BLaER1 treated with 17β-estradiol and CSF1 and Interleukin-3, amounts not matched to agents 10 nM and 100 nM (cell line): ENCODE data around the gene RACK1.

Experiments used
- H3K27ac ChIP-seq, 11 experiments: shearing (Covaris generic); formaldehyde crosslinking; 2 replicates each; pipeline ENCODE4 v1.8.1; 2022
- H3K27me3 ChIP-seq, 11 experiments: shearing (Covaris generic); formaldehyde crosslinking; 2 replicates each; pipeline ENCODE4 v1.8.1; 2022
- H3K36me3 ChIP-seq, 11 experiments: shearing (Covaris generic); formaldehyde crosslinking; 2 replicates each; pipeline ENCODE4 v1.8.1; 2022
- H3K4me1 ChIP-seq, 10 experiments: shearing (Covaris generic); formaldehyde crosslinking; 2 replicates each; pipeline ENCODE4 v1.8.1; 2022
- H3K4me2 ChIP-seq, 11 experiments: shearing (Covaris generic); formaldehyde crosslinking; 2 replicates each; pipeline ENCODE4 v1.8.1; 2022
- H3K4me3 ChIP-seq, 10 experiments: shearing (Covaris generic); formaldehyde crosslinking; 2 replicates each; pipeline ENCODE4 v1.8.1; 2022
- H3K9ac ChIP-seq, 11 experiments: shearing (Covaris generic); formaldehyde crosslinking; 2 replicates each; pipeline ENCODE4 v1.8.1; 2022
- H3K9me3 ChIP-seq, 11 experiments: shearing (Covaris generic); formaldehyde crosslinking; replicated peaks in 1 of 11; 2 replicates each; pipeline ENCODE4 v1.8.1; 2022
- H4K20me1 ChIP-seq, 11 experiments: shearing (Covaris generic); formaldehyde crosslinking; 2 replicates each; pipeline ENCODE4 v1.8.1; 2022
- Cebpa-rat ChIP-seq, 11 experiments: shearing (Covaris generic); IDR thresholded peaks; 2 replicates each; pipeline ENCODE4 v1.8.1; 2022

RACK1 gene

DNA sequence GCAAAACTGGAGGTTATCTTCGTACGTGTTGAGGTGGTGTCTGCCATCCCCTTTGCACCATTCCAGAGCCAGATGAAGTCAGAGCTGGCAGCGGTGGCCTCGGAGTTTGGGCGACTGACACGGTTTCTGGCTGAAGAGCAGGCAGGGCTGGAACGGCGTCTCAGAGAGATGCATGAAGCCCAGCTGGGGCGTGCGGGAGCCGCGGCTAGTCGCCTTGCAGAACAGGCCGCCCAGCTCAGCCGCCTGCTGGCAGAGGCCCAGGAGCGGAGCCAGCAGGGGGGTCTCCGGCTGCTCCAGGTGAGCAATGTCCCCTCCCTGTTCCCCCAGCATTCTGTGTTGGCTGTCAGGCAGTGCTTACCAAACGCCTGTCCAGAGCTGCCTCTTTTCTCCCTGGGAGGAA, 11.1 kb downstream of the RACK1 start:
- Histone ChIP-seq H3K4me2 (no peak overlapping the region), H3K36me3 (peaks cover 59 to 93% (median 75%) of the 10 kb centered on the region in 11 experiments)
- TF ChIP-seq Cebpa-rat (IDR thresholded peaks at IDR 0.05) = no peak

DNA sequence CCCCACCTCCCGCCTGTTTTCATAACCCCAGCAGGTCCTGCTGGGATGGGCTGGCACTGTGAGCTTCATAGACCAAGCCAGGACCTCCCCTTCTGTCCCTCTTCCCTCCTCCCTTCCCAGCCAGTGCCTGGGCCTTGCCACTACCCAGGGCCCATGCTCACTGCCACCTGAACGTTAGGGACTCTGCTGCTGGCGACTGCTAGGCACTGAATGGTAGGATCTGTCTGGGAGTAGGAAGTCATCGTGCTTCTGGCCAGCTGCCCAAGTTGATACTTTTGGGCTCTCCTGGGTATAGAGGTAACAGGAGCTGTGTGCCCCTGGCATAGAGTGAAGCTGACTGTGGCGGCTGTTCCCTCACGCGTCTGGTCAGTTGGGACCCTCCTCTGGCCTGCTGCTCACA, 12.3 kb downstream of the RACK1 start:
- no peak for TF ChIP-seq Cebpa-rat (IDR thresholded peaks at IDR 0.05)
- Histone ChIP-seq H3K27ac (peak overlapping the region in 2 of 11 experiments; percentile 5 to 21; a peak in 2 of 22 replicates), H3K4me2 (peak overlapping the region in 4 of 11 experiments; percentile 72 to 91 (median 76); a peak in 7 of 22 replicates), H3K27me3 (no peaks in the 10 kb centered on the region), H3K9ac (peak overlapping the region in 4 of 11 experiments; percentile 28 to 51 (median 45); a peak in 2 of 22 replicates), H3K4me1 (peaks cover 19 to 54% (median 35%) of the 10 kb centered on the region in 10 experiments), H3K4me3 (no peak overlapping the region), H3K9me3 (no peaks in the 10 kb centered on the region), H3K36me3 (peaks cover 59 to 91% (median 71%) of the 10 kb centered on the region in 11 experiments), H4K20me1 (peaks cover 12 to 67% (median 60%) of the 10 kb centered on the region in 11 experiments)

More for the DNA sequence above, 11.1 kb downstream of the RACK1 start:
- no peak overlapping the region; a peak in 1 of 22 replicates for H3K9ac ChIP-seq
- no peaks in the 10 kb centered on the region for H3K9me3 ChIP-seq
- H3K27ac ChIP-seq = peak overlapping the region in 3 of 11 experiments; percentile 30 to 44 (median 34); a peak in 2 of 22 replicates
- H3K4me3 ChIP-seq = no peak overlapping the region
- H4K20me1 ChIP-seq = peaks cover 24 to 79% (median 72%) of the 10 kb centered on the region in 11 experiments
- H3K27me3 ChIP-seq = no peaks in the 10 kb centered on the region
- peaks cover 18 to 48% (median 38%) of the 10 kb centered on the region in 10 experiments for H3K4me1 ChIP-seq

DNA sequence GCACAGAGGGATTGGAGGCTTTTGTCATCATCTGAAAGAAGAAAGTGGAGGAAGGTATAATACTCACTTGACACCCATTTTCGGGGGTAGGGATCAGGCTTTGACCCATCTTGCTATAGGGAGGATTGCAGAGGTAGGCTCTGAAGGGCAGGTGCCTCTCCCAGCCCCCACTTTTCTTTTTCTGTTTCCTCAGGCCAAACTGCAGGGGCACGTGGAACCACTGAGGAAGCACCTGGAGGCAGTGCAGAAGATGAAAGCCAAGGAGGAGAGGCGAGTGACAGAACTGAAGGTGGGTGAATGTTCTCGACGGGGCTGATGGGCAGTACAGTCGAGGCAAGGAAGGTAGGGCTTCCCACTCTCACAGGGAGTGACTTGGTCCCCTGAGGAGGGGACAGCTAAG, 13.2 kb downstream of the RACK1 start:
- Histone ChIP-seq H3K4me2 (peak overlapping the region in 10 of 11 experiments; percentile 23 to 91 (median 70); a peak in 18 of 22 replicates), H3K9me3 (no peaks in the 10 kb centered on the region), H3K27ac (peak overlapping the region in 4 of 11 experiments; percentile 5 to 30 (median 17); a peak in 4 of 22 replicates), H4K20me1 (peaks cover 4 to 58% (median 51%) of the 10 kb centered on the region in 11 experiments), H3K4me3 (no peak overlapping the region), H3K4me1 (peaks cover 28 to 63% (median 44%) of the 10 kb centered on the region in 10 experiments), H3K27me3 (no peaks in the 10 kb centered on the region), H3K36me3 (peaks cover 51 to 82% (median 63%) of the 10 kb centered on the region in 11 experiments), H3K9ac (peak overlapping the region in 5 of 11 experiments; percentile 16 to 51 (median 44); a peak in 7 of 22 replicates)
- no peak for TF ChIP-seq Cebpa-rat (IDR thresholded peaks at IDR 0.05)

DNA sequence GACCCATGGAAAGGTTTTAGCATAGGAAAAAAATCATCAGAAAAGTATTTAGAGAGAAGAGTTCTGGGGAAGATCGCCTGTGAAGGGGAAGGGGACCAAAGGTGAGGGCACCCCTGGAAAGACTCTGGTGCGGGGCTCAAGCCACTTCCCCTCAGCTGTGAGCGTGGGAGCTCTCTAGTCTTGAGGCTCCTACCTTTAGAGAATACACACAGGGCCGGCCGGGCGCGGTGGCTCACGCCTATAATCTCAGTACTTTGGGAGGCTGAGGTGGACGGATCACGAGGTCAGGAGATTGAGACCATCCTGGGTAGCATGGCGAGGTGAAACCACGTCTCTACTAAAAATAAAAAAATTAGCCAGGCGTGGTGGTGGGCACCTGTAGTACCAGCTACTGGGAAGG, 13.7 kb downstream of the RACK1 start:
- H3K27ac ChIP-seq = peak overlapping the region in 4 of 11 experiments; percentile 21 to 48 (median 34); a peak in 6 of 22 replicates
- H3K9me3 ChIP-seq = no peaks in the 10 kb centered on the region
- H3K27me3 ChIP-seq = no peaks in the 10 kb centered on the region
- H3K36me3 ChIP-seq = peaks cover 46 to 76% (median 58%) of the 10 kb centered on the region in 11 experiments
- no peak overlapping the region for H3K4me3 ChIP-seq
- H3K4me2 ChIP-seq = peak overlapping the region; percentile 23 to 91 (median 69); a peak in 21 of 22 replicates
- peaks cover 33 to 69% (median 50%) of the 10 kb centered on the region in 10 experiments for H3K4me1 ChIP-seq
- no peak for TF ChIP-seq Cebpa-rat (IDR thresholded peaks at IDR 0.05)
- peaks cover 0 to 53% (median 46%) of the 10 kb centered on the region in 11 experiments; a peak in 20 of 22 replicates for H4K20me1 ChIP-seq
- H3K9ac ChIP-seq = peak overlapping the region in 4 of 11 experiments; percentile 23 to 51 (median 45); a peak in 4 of 22 replicates

DNA sequence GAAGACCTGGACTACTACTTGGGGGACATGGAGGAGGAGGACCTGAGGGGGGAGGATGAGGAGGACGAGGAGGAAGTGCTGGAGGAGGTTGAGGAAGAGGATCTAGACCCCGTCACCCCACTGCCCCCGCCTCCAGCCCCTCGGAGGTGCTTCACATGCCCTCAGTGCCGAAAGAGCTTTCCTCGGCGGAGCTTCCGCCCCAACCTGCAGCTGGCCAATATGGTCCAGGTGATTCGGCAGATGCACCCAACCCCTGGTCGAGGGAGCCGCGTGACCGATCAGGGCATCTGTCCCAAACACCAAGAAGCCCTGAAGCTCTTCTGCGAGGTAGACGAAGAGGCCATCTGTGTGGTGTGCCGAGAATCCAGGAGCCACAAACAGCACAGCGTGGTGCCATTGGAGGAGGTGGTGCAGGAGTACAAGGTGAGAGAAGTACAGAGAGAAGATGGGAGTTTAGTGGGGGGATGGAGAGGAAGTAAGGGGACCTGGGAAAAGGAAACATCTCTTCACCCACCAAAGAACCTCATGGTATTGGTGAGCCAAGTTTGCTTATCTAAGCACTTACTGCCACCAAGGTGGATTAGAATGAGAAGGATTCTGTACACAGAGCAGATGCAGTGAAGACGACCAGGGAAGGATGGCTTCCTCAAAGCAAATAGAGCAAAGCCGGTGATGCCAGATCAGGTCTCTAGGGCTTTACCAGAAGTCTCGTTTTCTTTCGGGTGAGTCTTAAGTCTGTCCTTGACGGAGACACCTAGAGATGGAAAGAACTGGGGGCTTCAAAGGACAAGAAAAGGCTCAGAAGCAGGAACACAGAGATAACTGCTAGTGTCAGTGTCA, 19.1 kb downstream of the RACK1 start:
- TF ChIP-seq Cebpa-rat (IDR thresholded peaks at IDR 0.05) = no peak
- peak overlapping the region in 10 of 11 experiments; percentile 94 to 99 (median 98); a peak in 19 of 22 replicates for H3K27ac ChIP-seq
- H3K27me3 ChIP-seq = no peaks in the 10 kb centered on the region
- H3K4me3 ChIP-seq = peak overlapping the region; percentile 67 to 87 (median 80)
- peaks cover 0 to 5% (median 0%) of the 10 kb centered on the region in 11 experiments; a peak in 3 of 22 replicates for H4K20me1 ChIP-seq
- peaks cover 40 to 59% (median 48%) of the 10 kb centered on the region in 10 experiments for H3K4me1 ChIP-seq
- peak overlapping the region; percentile 91 to 99 (median 95); a peak in 21 of 22 replicates for H3K9ac ChIP-seq
- peak overlapping the region; percentile 81 to 97 (median 95) for H3K4me2 ChIP-seq
- no peaks in the 10 kb centered on the region for H3K9me3 ChIP-seq
- peaks cover 7 to 29% (median 18%) of the 10 kb centered on the region in 11 experiments; a peak in 20 of 22 replicates for H3K36me3 ChIP-seq

DNA sequence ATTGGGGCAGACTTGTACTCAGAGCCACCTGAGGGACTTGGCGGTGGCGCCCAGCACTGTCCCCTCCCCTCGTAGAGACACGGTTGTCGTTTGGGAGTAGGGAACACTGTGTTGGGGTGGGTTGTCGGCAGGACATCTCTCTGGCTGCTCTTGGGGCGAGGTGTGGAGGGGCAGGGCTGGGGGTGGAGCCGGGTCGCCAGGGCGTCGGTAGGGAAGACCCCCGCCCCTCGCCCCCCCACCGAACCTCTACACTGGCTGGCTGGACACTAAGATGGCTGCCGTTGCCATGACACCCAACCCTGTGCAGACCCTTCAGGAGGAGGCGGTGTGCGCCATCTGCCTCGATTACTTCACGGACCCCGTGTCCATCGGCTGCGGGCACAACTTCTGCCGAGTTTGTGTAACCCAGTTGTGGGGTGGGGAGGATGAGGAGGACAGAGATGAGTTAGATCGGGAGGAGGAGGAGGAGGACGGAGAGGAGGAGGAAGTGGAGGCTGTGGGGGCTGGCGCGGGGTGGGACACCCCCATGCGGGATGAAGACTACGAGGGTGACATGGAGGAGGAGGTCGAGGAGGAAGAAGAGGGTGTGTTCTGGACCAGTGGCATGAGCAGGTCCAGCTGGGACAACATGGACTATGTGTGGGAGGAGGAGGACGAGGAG, 19.8 kb downstream of the RACK1 start:
- Histone ChIP-seq H3K4me3 (peak overlapping the region; percentile 67 to 87 (median 80)), H3K36me3 (peaks cover 7 to 24% (median 17%) of the 10 kb centered on the region in 11 experiments; a peak in 20 of 22 replicates), H3K27ac (peak overlapping the region; percentile 92 to 99 (median 97)), H3K4me2 (peak overlapping the region; percentile 81 to 97 (median 95)), H3K4me1 (peaks cover 32 to 51% (median 41%) of the 10 kb centered on the region in 10 experiments), H4K20me1 (no peaks in the 10 kb centered on the region), H3K27me3 (no peaks in the 10 kb centered on the region), H3K9me3 (no peaks in the 10 kb centered on the region), H3K9ac (peak overlapping the region; percentile 91 to 99 (median 95))
- no peak for TF ChIP-seq Cebpa-rat (IDR thresholded peaks at IDR 0.05)

DNA sequence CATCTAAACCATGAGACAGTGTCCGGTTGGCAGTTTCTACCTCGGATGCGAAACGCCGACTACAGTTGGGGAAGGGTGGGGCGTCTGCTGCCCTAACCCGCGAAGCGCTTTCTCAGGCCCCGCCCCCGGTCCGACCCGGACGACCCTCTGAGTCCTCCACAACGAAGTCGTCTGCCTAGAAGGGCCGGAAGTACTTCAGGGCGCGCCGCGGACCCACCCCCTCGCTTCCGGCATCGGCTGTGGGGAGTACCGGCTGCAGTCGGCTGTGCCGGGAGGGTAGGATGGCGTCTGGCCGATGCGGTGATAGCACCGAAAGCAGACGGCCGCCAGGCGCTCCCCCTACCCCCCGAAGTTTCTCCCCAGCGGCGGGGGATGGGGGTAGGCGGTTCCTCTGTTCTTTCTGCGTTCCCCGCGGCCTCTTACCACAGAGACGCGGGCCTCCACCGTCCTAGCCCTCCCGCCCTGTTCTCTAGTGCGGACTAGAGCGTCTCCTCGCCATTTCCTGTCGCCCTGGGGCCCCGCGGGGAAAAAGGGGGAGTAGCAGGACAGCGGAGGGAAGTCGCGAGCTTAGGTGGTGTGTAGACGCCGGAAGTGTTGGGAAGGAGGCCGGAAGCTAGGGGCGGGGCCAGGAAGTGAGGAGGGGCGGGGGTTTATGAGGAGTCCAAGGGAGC, 20.5 kb downstream of the RACK1 start, which contains the start of gene TRIM41:
Gene TRIM41 (plus strand): TSS at position 224 of the 671 bp plus-strand sequence. CDS start 719 bp downstream, outside the sequence.
- TF ChIP-seq Cebpa-rat (IDR thresholded peaks at IDR 0.05) = no peak
- H3K4me2 ChIP-seq = peak within 1 kb of the TSS; percentile 81 to 98 (median 95)

More for the DNA sequence above, 20.5 kb downstream of the RACK1 start, which contains the start of gene TRIM41:
- Histone ChIP-seq H3K27me3 (peaks cover 0 to 4% (median 0%) of the 10 kb centered on the region in 11 experiments; a peak in 1 of 22 replicates), H3K4me1 (peaks cover 28 to 50% (median 41%) of the 10 kb centered on the region in 10 experiments), H3K4me3 (peak within 1 kb of the TSS; percentile 67 to 87 (median 80)), H3K9ac (peak within 1 kb of the TSS; percentile 91 to 99 (median 95)), H4K20me1 (no peaks in the 10 kb centered on the region), H3K27ac (peak within 1 kb of the TSS; percentile 92 to 99 (median 97)), H3K9me3 (no peaks in the 10 kb centered on the region), H3K36me3 (peaks cover 7 to 19% (median 14%) of the 10 kb centered on the region in 11 experiments; a peak in 20 of 22 replicates)
